Activated naive CD4-positive, alpha-beta T cell treated with anti-CD3 and anti-CD28 coated beads, Interleukin-2, amount 10 ng/mL, durations not matched to agents 7 days and 5 days (primary cell): Measurements from ENCODE around the gene RIC3.

Source experiments
- CTCF ChIA-PET: fragments of 350-600 bp; sonication (Branson Sonifier 250); formaldehyde crosslinking; loops from one replicate; lab custom pipeline; 2021; ENCODE audit warnings: antibody characterized with exemption; lab: Charles Lee
- DNase-seq: peaks from one replicate; pipeline ENCODE4 v3.0.0-alpha.2; 2020
- H3K27ac Mint-ChIP-seq: one replicate; pipeline ENCODE4 v1.8.0; 2021; ENCODE audit warnings: mild to moderate bottlenecking, moderate library complexity, mixed read lengths
- H3K27me3 Mint-ChIP-seq: one replicate; pipeline ENCODE4 v1.8.0; 2021; ENCODE audit warnings: mild to moderate bottlenecking, mixed read lengths
- H3K36me3 Mint-ChIP-seq: one replicate; pipeline ENCODE4 v1.8.0; 2021; ENCODE audit warnings: mixed read lengths
- H3K4me1 Mint-ChIP-seq: one replicate; pipeline ENCODE4 v1.8.0; 2021; ENCODE audit warnings: mixed read lengths
- H3K4me3 Mint-ChIP-seq: one replicate; pipeline ENCODE4 v1.8.0; 2021; ENCODE audit warnings: mild to moderate bottlenecking, moderate library complexity, mixed read lengths
- H3K9me3 Mint-ChIP-seq: one replicate; pipeline ENCODE4 v1.8.0; 2021; ENCODE audit warnings: mixed read lengths

The RIC3 gene

DNA sequence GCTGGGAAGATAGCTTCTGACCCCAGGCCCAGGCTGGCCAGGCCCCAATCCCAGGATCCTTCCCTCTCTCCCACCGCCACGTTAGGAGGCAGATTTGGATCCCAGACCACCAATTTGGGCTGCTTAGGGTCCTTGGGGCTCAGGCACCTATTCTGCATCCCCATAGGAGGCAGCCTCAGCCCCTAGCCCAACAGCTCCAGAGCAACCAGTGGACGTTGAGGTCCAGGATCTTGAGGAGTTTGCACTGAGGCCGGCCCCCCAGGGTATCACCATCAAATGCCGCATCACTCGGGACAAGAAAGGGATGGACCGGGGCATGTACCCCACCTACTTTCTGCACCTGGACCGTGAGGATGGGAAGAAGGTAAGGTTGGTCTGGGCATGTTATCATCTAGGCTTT, 71.8 kb downstream of the RIC3 start:
- no peak overlapping the region for H3K27ac Mint-ChIP-seq
- peaks cover 4% of the 10 kb centered on the region for H3K4me1 Mint-ChIP-seq
- no peaks in the 10 kb centered on the region for H3K9me3 Mint-ChIP-seq
- no peaks in the 10 kb centered on the region for H3K36me3 Mint-ChIP-seq
- CTCF ChIA-PET: interaction anchor here (1.6 to 16.1 kb wide), 4 partner anchors 9 to 204 kb away, joined by 3 to 217 read pairs (median 114); no protein-coding TSS in a partner anchor
- no peak overlapping the region for H3K4me3 Mint-ChIP-seq
- H3K27me3 Mint-ChIP-seq: no peaks in the 10 kb centered on the region
- DNase-seq: no peak

DNA sequence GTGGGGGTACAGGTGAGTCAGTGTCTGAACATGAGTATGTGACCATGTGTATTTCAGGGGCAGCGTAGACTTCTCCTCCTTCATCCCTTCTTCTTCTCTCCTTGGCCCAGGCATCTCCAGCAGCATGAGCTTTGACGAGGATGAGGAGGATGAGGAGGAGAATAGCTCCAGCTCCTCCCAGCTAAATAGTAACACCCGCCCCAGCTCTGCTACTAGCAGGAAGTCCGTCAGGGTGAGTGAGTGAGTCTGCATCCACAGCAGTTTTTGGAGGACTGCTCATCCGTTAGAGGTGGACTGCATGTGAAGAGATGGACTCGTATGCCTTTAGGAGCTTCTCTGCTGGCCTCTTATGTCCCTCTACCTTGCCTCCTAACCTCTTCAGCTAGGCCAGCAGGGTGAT, 72.2 kb downstream of the RIC3 start:
- peaks cover 4% of the 10 kb centered on the region for H3K4me1 Mint-ChIP-seq
- H3K4me3 Mint-ChIP-seq: no peak overlapping the region
- H3K36me3 Mint-ChIP-seq: no peaks in the 10 kb centered on the region
- no peak overlapping the region for H3K27ac Mint-ChIP-seq
- DNase-seq: no peak
- H3K27me3 Mint-ChIP-seq: no peaks in the 10 kb centered on the region
- H3K9me3 Mint-ChIP-seq: no peaks in the 10 kb centered on the region
- CTCF ChIA-PET: interaction anchor here (1.6 to 16.1 kb wide), 3 partner anchors 62 to 204 kb away, joined by 3 to 217 read pairs (median 178); no protein-coding TSS in a partner anchor

DNA sequence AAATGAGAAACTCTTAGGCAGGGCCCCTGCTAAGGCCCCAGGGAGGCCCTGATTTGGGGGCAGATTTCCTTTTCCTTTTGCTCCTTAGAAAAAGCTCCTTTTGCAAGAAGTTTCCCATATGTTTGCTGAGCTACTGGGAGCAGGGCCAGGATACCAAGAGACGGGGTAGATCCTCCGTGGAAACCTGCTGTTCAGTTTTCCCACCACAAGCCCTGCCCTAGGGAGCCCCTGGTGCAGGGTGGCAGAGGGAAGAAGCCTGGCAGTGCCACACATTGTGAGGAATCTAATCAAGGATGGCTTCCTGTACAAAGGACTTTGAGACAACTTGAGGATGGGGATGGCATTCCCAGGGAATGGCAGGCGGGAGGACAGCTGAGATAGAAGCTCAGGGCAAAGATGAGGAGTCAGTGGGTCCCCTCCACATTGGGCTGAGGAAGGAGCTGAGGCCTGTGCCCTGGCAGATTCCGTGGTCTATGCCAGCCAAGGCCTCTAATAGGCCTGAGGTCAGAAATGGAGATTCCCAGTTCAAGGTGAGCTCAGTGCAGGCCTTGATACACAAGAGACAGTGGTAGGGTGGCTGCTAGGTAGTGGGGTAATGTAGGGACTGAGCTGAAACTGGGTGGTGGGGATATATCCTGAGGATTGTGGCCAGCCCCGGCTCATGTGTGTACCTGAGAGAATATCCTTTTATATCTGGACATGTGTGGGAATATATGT, 72.9 kb downstream of the RIC3 start:
- Mint-ChIP-seq H3K36me3 (no peaks in the 10 kb centered on the region), H3K27ac (no peak overlapping the region), H3K27me3 (no peaks in the 10 kb centered on the region), H3K4me3 (no peak overlapping the region), H3K4me1 (peaks cover 4% of the 10 kb centered on the region), H3K9me3 (no peaks in the 10 kb centered on the region)
- no peak for DNase-seq
- CTCF ChIA-PET: interaction anchor here (14.2 to 16.1 kb wide), 2 partner anchors 61 to 87 kb away, joined by 178 to 217 read pairs; no protein-coding TSS in a partner anchor

DNA sequence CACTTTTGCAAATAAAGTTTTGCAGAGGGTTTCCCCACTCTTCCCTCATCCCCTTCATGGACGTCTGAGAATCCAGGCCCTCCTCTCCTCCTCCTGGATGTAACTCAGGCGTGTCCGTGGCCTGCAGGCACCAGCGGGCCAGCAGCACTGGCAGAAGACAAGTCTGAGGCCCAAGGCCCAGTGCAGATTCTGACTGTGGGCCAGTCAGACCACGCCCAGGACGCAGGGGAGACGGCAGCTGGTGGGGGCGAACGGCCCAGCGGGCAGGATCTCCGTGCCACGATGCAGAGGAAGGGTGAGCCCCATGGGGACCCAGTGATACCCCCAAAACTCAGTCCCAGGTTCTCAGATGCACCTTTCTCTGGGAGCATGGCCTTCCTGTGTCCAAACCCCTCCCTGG, 73.5 kb downstream of the RIC3 start:
- Mint-ChIP-seq H3K4me3 (no peak overlapping the region), H3K9me3 (no peaks in the 10 kb centered on the region), H3K27me3 (no peaks in the 10 kb centered on the region), H3K36me3 (no peaks in the 10 kb centered on the region), H3K4me1 (peaks cover 4% of the 10 kb centered on the region), H3K27ac (no peak overlapping the region)
- no peak for DNase-seq
- CTCF ChIA-PET: interaction anchor here (14.2 to 16.1 kb wide), 2 partner anchors 61 to 86 kb away, joined by 178 to 217 read pairs; no protein-coding TSS in a partner anchor

DNA sequence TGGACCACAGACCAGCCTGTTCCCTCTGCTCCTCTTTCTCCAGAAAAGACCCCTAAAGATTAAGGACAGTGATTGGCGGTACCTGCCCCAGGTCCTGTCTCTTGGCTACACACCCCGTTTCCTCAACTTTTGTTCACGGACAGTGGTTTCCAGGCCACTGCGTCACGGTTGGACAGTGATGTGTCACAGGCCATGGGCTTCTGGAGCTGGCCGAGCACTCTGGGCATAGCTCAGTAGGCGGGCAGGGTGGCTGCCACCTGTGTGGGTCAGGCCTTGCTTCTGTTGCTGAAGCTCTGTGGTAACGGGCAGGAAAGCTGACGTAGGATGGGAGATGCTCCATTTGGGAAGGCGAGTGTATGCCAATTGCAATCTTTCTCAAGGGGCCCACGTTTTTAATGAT, 74.2 kb downstream of the RIC3 start:
- Mint-ChIP-seq H3K36me3 (no peaks in the 10 kb centered on the region), H3K4me3 (no peak overlapping the region), H3K27ac (no peak overlapping the region), H3K4me1 (peaks cover 4% of the 10 kb centered on the region), H3K9me3 (no peaks in the 10 kb centered on the region), H3K27me3 (no peaks in the 10 kb centered on the region)
- CTCF ChIA-PET: interaction anchor here (14.2 to 16.1 kb wide), 2 partner anchors 60 to 86 kb away, joined by 178 to 217 read pairs; no protein-coding TSS in a partner anchor
- no peak for DNase-seq

DNA sequence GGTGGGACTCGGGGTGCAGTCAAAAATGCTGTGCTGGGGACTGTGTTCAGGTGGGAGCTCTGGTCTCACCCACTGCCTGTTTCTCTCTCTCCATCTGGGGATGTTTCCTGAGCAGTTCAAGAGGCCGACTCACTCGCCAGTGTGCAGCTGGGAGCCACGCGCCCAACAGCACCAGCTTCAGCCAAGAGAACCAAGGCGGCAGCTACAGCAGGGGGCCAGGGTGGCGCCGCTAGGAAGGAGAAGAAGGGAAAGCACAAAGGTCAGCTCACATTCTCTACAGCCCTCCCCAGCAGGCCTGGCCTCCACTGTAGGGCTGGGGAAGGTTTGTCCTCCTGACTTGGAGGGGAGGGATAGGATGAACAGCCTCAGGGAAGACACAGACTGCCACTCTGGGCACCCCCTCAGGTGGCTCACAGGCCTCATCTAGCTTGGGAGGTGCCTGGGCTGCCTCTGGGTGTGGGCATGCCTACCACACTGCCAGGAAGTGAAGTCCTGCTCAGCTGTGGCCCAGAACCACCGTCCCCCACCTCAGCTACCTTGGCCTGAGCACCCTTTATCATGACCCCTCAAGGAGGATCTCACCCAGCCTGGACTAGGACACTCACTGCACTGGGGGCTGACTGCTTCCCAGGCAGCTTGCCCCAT, 74.8 kb downstream of the RIC3 start:
- no peaks in the 10 kb centered on the region for H3K27me3 Mint-ChIP-seq
- no peak overlapping the region for H3K27ac Mint-ChIP-seq
- peaks cover 4% of the 10 kb centered on the region for H3K4me1 Mint-ChIP-seq
- DNase-seq: no peak
- no peaks in the 10 kb centered on the region for H3K9me3 Mint-ChIP-seq
- H3K4me3 Mint-ChIP-seq: no peak overlapping the region
- no peaks in the 10 kb centered on the region for H3K36me3 Mint-ChIP-seq
- CTCF ChIA-PET: interaction anchor here (0.9 to 16.1 kb wide), 4 partner anchors 60 to 102 kb away, joined by 3 to 217 read pairs (median 91); no protein-coding TSS in a partner anchor

DNA sequence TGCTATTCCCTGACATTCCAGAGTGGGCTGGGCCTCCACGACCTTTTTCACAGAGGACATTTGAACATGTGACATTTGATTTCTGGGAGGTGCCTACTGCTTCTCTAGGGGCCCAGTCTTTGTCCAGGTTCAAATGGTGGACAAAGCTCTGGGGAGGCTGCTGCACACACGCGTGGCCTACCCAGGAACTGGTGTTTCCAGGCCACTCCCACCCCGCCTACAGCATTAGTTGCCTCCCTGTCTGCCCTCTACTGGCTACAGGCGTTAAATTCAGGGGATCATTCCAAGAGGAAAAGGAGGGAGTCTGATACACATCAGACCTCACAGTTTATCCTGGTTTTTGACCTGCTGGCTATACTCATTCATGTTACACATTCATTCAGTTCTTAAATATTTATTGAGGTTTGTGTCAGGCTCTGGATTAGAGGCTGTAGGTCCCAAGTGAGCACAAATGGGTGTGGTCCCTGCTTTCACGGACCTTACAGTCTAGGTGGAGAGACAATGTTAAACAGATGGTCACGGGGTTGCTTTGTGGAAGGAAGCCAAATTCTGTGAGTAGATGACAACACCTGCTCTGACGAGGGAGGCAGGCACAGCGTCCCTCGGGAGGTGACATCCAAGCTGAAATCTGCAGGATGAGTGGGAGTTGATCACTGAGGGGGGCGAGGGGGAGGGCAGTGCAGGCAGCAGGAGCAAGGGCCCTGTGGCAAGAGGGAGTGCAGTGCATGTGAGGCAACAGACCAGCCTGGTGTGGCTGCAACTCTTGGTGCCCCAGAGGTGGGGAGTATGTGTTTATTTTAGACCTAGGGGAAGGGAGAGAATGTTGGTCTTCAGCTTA, 76.0 kb downstream of the RIC3 start:
- H3K9me3 Mint-ChIP-seq: no peaks in the 10 kb centered on the region
- H3K4me1 Mint-ChIP-seq: peaks cover 4% of the 10 kb centered on the region
- CTCF ChIA-PET: interaction anchor here (0.9 to 16.1 kb wide), 6 partner anchors 12 to 101 kb away, joined by 3 to 217 read pairs (median 4); no protein-coding TSS in a partner anchor
- H3K27me3 Mint-ChIP-seq: no peaks in the 10 kb centered on the region
- no peaks in the 10 kb centered on the region for H3K36me3 Mint-ChIP-seq
- H3K4me3 Mint-ChIP-seq: no peak overlapping the region
- no peak overlapping the region for H3K27ac Mint-ChIP-seq
- peak; percentile 56 for DNase-seq

DNA sequence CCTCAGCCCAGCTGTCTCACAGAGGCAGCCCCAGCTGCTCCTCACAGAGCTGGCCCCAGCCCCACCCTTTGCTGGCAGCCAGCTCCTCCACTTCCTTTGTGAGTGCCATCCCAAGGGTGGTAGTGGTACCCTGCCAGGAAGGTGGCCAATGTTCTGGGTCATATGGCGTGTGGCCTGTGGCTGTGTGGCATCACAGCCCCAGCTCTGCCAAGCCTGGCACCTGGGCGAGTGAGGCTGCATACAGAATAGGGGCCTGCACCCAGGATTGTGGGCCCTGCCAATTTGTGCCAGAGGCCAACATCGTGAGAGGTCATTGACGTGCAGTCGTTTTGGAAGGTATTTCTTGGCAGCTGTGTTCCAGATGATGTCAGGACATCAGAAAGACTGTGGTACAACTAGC, 77.1 kb downstream of the RIC3 start:
- Mint-ChIP-seq H3K9me3 (no peaks in the 10 kb centered on the region), H3K36me3 (no peaks in the 10 kb centered on the region), H3K4me3 (no peak overlapping the region), H3K4me1 (peaks cover 4% of the 10 kb centered on the region), H3K27me3 (no peaks in the 10 kb centered on the region), H3K27ac (no peak overlapping the region)
- DNase-seq: no peak
- CTCF ChIA-PET: interaction anchor here (1.3 to 16.1 kb wide), 7 partner anchors 9 to 83 kb away, joined by 4 to 217 read pairs (median 8); no protein-coding TSS in a partner anchor

DNA sequence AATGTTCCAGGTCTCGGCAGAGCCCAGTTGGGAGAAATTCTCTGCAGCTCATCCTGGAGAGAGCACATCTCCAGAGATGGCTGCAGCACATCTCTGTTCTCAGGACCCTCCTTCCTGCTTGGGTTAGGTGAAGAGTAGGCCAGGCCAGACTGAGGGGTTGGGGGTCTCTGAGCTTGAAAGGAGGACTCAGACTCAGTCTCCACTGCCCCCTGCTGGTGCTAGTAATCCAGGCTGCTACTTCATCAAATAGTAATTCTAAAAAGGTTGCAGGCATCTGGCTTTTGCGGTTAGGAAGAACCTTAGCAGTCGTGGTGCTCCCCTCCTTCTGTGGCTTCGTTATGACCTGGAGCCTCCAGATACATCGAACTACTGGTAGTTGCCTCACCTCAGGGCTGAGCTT, 78.1 kb downstream of the RIC3 start:
- Mint-ChIP-seq H3K4me1 (peaks cover 4% of the 10 kb centered on the region), H3K27ac (no peak overlapping the region), H3K36me3 (no peaks in the 10 kb centered on the region), H3K9me3 (no peaks in the 10 kb centered on the region), H3K4me3 (no peak overlapping the region), H3K27me3 (peaks cover under 1% of the 10 kb centered on the region)
- DNase-seq: peak; percentile 46
- CTCF ChIA-PET: interaction anchor here (0.7 to 16.1 kb wide), 10 partner anchors 8 to 82 kb away, joined by 3 to 217 read pairs (median 6); no protein-coding TSS in a partner anchor

DNA sequence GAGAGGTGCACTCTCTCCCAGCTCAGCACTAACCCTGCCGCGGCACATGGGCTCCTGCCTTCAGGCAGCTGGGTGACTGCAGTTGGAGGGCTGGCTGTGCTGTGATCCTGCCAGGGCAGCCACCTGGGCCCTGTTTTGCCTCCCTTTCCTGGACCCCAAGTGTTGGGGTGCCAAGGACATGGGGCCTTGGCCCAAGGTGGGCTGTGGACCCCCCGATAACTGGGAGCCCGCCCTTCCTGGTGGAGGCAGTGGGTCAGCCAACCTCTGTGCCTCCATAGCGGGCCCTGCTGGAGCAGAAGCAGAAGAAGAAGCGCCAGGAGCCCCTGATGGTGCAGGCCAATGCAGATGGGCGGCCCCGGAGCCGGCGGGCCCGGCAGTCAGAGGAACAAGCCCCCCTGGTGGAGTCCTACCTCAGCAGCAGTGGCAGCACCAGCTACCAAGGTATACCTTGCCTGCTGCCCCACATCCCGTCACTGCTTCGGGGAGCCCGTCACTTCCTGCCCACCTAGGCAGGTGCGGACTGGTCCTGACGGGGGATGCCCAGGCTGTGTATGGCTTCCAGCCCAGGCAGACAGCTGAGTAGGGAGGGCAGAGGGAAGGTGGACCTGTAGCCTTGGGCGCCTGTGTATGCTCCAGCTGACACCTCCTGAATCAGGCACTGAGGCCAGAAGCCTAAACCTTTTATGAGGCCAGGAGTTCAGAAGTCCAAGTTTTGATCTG, 78.9 kb downstream of the RIC3 start:
- Mint-ChIP-seq H3K27me3 (peaks cover 6% of the 10 kb centered on the region), H3K4me3 (no peak overlapping the region), H3K9me3 (no peaks in the 10 kb centered on the region), H3K36me3 (no peaks in the 10 kb centered on the region), H3K27ac (no peak overlapping the region), H3K4me1 (peaks cover 4% of the 10 kb centered on the region)
- DNase-seq: no peak
- CTCF ChIA-PET: interaction anchor here (0.6 to 16.1 kb wide), 9 partner anchors 9 to 1856 kb away, joined by 3 to 217 read pairs (median 8); partner anchors contain the start of gene FHIP1B

DNA sequence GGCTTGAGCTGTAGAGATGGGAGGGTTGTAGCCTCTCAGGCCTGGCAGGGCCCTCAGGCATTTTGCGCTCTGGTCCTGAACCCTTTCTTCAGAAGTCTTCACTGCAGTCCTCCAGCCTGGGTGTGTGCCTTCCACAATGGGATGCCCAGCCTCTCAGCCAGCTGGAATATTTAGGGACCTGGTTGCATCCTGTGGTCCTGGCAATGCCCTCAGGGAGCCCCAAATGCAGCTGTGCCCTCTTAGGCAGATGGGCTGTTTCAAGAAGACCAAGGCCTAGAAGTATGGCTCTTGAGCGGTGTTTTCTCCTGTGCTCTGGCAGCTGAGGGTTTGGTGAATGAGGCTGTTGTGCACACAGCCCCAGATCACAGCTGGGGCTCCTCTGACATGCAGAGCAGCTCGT, 81.1 kb downstream of the RIC3 start:
- no peak overlapping the region for H3K4me3 Mint-ChIP-seq
- peaks cover 25% of the 10 kb centered on the region for H3K27me3 Mint-ChIP-seq
- H3K9me3 Mint-ChIP-seq: no peaks in the 10 kb centered on the region
- peaks cover 4% of the 10 kb centered on the region for H3K4me1 Mint-ChIP-seq
- no peak overlapping the region for H3K27ac Mint-ChIP-seq
- H3K36me3 Mint-ChIP-seq: no peaks in the 10 kb centered on the region
- DNase-seq: no peak
- CTCF ChIA-PET: interaction anchor here (6.4 to 16.1 kb wide), 3 partner anchors 11 to 79 kb away, joined by 49 to 217 read pairs (median 178); no protein-coding TSS in a partner anchor

DNA sequence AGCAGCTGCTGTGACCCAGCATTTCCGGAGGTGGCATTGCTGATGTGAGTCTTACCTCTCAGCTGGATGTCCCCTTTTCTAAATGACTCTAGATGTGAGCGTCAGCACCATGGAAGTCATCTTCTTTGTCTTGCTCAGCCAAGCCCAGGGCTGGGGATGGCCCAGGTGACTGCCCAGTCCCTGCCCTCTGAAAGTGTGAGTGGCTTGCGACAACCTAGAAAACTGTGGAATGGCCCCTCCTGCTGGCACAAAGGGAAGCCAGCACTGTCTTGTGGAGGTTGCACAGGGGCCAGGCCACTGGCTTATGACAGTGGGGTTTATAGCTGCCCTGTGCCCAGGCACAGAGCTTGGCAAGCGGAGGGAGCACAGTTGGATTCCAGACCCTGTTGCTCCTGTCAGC, 81.6 kb downstream of the RIC3 start:
- Mint-ChIP-seq H3K4me1 (no peaks in the 10 kb centered on the region), H3K9me3 (no peaks in the 10 kb centered on the region), H3K36me3 (no peaks in the 10 kb centered on the region), H3K4me3 (no peak overlapping the region), H3K27ac (no peak overlapping the region), H3K27me3 (peaks cover 30% of the 10 kb centered on the region)
- CTCF ChIA-PET: interaction anchor here (2.1 to 16.1 kb wide), 4 partner anchors 12 to 78 kb away, joined by 6 to 217 read pairs (median 114); no protein-coding TSS in a partner anchor
- no peak for DNase-seq

DNA sequence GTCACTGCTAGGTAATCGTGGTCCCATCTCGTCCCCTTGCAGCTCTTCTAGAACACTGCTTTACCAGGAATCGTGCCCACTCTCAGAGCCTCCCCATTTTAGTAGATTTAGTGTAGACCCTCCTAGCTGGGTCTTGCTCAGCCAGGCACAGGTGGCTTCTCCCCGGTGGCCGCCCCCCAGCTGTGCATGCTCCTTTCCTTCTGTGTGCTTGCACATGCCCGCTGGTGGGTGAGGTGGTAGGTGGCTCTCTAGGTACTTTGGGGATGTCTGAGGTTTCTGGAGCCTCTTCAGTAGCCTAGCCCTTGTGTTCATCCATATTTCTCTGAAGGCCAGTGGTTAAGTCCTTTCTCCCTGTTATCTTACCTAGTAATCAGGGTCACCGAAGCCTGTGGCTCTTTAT, 82.3 kb downstream of the RIC3 start:
- H3K27me3 Mint-ChIP-seq: peaks cover 37% of the 10 kb centered on the region
- no peaks in the 10 kb centered on the region for H3K9me3 Mint-ChIP-seq
- CTCF ChIA-PET: interaction anchor here (2.1 to 16.1 kb wide), 3 partner anchors 13 to 78 kb away, joined by 6 to 217 read pairs (median 49); no protein-coding TSS in a partner anchor
- no peak for DNase-seq
- no peak overlapping the region for H3K4me3 Mint-ChIP-seq
- no peaks in the 10 kb centered on the region for H3K36me3 Mint-ChIP-seq
- H3K4me1 Mint-ChIP-seq: peaks cover 4% of the 10 kb centered on the region
- H3K27ac Mint-ChIP-seq: no peak overlapping the region
